Keratinocyte (primary cell): ENCODE measurements around the gene PRKACA.

Experiments used
- EZH2 ChIP-seq: IDR thresholded peaks from one replicate; pipeline ENCODE4 v1.6.1; 2012; ENCODE audit warnings: inconsistent platforms, mild to moderate bottlenecking, low read length, moderate library complexity
- TF ChIP-seq, protein P1 (sequence below), 3 experiments: IDR thresholded peaks in 1 of 3; conservative IDR thresholded peaks in 1 of 3; optimal IDR thresholded peaks in 1 of 3; 2 replicates in 2 of 3; 3 replicates in 1 of 3; pipeline versions ENCODE3 to v1.5.1; 2011; ENCODE audit warnings: low read length in 3 of 3, mild to moderate bottlenecking in 3 of 3, moderate library complexity in 2 of 3, control low read depth in 1 of 3, inconsistent platforms in 1 of 3; ENCODE audit not compliant: insufficient read depth in 2 of 3; ENCODE audit errors: extremely low read depth in 1 of 3

DNA sequence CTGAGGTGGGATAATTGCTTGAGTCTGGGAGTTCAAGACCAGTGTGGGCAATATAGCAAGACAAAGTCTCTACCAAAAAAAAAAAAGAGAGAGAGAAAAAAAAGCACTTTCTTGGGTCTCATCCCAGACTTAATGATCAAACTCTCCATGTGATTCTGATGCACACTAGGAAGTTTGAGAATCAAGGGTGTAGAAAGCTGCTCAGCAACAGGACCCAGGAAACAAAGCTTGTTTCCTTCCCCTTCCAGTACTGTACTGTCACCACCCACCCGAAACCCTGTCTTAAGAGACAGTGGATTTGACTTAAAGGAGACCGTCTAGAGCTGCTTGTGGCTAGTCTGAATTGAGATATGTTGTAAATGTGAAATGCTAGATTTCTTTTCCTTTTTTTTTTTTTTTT lies 39.2 kb downstream of the PRKACA start:
- TF ChIP-seq, protein P1, sequence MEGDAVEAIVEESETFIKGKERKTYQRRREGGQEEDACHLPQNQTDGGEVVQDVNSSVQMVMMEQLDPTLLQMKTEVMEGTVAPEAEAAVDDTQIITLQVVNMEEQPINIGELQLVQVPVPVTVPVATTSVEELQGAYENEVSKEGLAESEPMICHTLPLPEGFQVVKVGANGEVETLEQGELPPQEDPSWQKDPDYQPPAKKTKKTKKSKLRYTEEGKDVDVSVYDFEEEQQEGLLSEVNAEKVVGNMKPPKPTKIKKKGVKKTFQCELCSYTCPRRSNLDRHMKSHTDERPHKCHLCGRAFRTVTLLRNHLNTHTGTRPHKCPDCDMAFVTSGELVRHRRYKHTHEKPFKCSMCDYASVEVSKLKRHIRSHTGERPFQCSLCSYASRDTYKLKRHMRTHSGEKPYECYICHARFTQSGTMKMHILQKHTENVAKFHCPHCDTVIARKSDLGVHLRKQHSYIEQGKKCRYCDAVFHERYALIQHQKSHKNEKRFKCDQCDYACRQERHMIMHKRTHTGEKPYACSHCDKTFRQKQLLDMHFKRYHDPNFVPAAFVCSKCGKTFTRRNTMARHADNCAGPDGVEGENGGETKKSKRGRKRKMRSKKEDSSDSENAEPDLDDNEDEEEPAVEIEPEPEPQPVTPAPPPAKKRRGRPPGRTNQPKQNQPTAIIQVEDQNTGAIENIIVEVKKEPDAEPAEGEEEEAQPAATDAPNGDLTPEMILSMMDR (optimal IDR thresholded peaks at IDR 0.05 in 1 of 3, IDR thresholded peaks at IDR 0.05 in 1 of 3, conservative IDR thresholded peaks at IDR 0.05 in 1 of 3; ENCODE audit: extremely low read depth in 1 of 3, insufficient read depth in 2 of 3, low read length in 3 of 3), result no peak
- no peak for TF ChIP-seq EZH2
